Activated gamma-delta T cell treated with anti-CD3 and anti-CD28 coated beads, Interleukin-2, amount 50 U/mL, for 16 hours (primary cell): ENCODE data around the gene SLC49A3.
"Not testable (repeated sequence)": the region's sequence is repeated elsewhere in the genome, so short reads cannot be mapped to it uniquely, and the experiment has no call there.

Experiments
- DNase-seq: peaks from one replicate; pipeline ENCODE4 v3.0.0-alpha.2; 2020; ENCODE audit warnings: low read depth

SLC49A3 gene

GRCh38 chr4:703336-704197 lies 14.6 kb upstream of the SLC49A3 start:
- no peak for DNase-seq

- no peak for DNase-seq
Measured at GRCh38 chr4:702618-703048, 13.7 kb upstream of the SLC49A3 start.

GRCh38 chr4:700587-701264 lies 11.8 kb upstream of the SLC49A3 start:
- no peak for DNase-seq

GRCh38 chr4:699816-700580 lies 11.0 kb upstream of the SLC49A3 start:
- DNase-seq = no peak

GRCh38 chr4:694341-694940 lies 5.5 kb upstream of the SLC49A3 start:
- not testable (repeated sequence) for DNase-seq

- no peak for DNase-seq
Measured at GRCh38 chr4:692771-693554, 4.0 kb upstream of the SLC49A3 start.

GRCh38 chr4:689723-690122 lies 772 bp upstream of the SLC49A3 start:
- no peak for DNase-seq

- DNase-seq = no peak
Measured at GRCh38 chr4:687971-688853, 739 bp downstream of the SLC49A3 start.

GRCh38 chr4:687048-687970 lies 1.6 kb downstream of the SLC49A3 start:
- DNase-seq = no peak

- no peak for DNase-seq
Measured at GRCh38 chr4:686413-687040, 2.4 kb downstream of the SLC49A3 start.

- DNase-seq = no peak
Measured at GRCh38 chr4:685679-686412, 3.1 kb downstream of the SLC49A3 start.

- no peak for DNase-seq
Measured at GRCh38 chr4:684623-685327, 4.2 kb downstream of the SLC49A3 start.

- DNase-seq = no peak
Measured at GRCh38 chr4:683982-684622, 4.8 kb downstream of the SLC49A3 start.

- no peak for DNase-seq
Measured at GRCh38 chr4:683247-683897, 5.6 kb downstream of the SLC49A3 start.

- no peak for DNase-seq
Measured at GRCh38 chr4:682490-683172, 6.3 kb downstream of the SLC49A3 start.
